Astrocyte of the spinal cord (primary cell): ENCODE results near the gene PXDC1.

Experiments used
- DNase-seq: peaks from one replicate; pipeline ENCODE4 v3.0.0; 2011; ENCODE audit warnings: low read depth, low spot score
- H3K4me3 ChIP-seq: 2 replicates; pipeline ENCODE4 v1.5.1; 2011; ENCODE audit warnings: low read depth, mild to moderate bottlenecking, low read length, moderate library complexity
- in situ Hi-C: cut with HindIII; loops from 2 replicates; pipeline ENCODE4 v1.10.0; 2017; ENCODE audit warnings: low sequenced_read_pairs
- TF ChIP-seq, protein P1 (sequence below): IDR thresholded peaks from 2 replicates; pipeline ENCODE4 v1.5.1; 2012; ENCODE audit warnings: low read depth, mild to moderate bottlenecking, low read length, inconsistent platforms

Gene PXDC1

DNA sequence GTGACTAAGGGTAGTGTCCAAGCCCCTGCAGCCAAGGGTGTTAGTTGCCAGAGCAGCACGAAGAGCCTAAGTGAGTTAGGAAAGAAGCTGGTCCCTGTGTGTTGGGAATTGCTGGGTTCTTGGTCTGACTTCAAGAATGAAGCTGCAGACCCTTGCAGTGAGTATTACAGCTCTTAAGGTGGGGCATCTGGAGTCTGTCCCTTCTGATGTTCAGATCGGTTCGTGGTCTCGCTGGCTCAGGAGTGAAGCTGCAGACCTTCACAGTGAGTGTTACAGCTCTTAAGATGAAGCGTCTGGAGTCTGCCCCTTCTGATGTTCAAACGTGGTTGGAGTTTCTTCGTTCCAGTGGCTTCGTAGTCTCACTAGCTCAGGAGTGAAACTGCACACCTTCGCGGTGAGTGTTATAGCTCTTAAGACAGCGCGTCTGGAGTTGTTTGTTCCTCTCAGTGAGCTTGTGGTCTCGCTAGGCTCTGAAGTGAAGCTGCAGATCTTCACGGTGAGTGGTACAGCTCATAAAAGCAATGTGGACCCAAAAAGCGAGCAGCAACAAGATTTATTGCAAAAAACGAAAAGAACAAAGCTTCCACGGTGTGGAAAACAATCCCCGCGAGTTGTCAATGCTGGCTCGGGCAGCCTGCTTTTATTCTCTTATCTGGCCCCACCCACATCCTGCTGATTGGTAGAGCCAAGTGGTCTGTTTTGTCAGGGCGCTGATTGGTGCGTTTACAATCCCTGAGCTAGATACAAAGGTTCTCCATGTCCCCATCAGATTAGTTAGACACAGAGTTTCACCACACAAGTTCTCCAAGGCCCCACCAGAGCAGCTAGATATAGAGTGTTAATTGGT lies 31.8 kb downstream of the PXDC1 start:
- TF ChIP-seq, protein P1, sequence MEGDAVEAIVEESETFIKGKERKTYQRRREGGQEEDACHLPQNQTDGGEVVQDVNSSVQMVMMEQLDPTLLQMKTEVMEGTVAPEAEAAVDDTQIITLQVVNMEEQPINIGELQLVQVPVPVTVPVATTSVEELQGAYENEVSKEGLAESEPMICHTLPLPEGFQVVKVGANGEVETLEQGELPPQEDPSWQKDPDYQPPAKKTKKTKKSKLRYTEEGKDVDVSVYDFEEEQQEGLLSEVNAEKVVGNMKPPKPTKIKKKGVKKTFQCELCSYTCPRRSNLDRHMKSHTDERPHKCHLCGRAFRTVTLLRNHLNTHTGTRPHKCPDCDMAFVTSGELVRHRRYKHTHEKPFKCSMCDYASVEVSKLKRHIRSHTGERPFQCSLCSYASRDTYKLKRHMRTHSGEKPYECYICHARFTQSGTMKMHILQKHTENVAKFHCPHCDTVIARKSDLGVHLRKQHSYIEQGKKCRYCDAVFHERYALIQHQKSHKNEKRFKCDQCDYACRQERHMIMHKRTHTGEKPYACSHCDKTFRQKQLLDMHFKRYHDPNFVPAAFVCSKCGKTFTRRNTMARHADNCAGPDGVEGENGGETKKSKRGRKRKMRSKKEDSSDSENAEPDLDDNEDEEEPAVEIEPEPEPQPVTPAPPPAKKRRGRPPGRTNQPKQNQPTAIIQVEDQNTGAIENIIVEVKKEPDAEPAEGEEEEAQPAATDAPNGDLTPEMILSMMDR: no peak
- H3K4me3 ChIP-seq: no peak overlapping the region
- in situ Hi-C loops: loop anchor here (25.0 kb wide), 1 partner anchor 432 kb away; no protein-coding TSS in a partner anchor
- DNase-seq: no peak

DNA sequence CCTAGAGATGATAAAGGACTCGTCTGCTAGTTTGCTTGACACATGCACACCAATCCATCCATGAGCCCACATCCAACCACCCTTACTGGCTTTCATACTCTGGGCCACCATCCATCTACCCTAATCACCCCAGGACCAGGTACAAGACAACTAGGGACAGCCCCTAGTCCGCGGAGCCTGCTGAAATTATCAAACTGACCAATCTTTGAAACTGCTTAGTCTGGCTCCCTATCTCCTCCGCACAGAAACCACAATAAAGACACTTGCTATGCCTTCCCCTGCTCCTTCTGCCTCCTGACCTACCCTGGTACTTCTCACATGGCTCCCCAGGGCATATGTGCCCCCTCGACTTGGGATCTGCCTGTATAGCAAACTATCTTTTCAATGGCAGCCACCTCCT lies 33.1 kb downstream of the PXDC1 start:
- H3K4me3 ChIP-seq: no peak overlapping the region
- DNase-seq: no peak
- in situ Hi-C loops: loop anchor here (25.0 kb wide), 1 partner anchor 431 kb away; no protein-coding TSS in a partner anchor
- TF ChIP-seq, protein P1: no peak

DNA sequence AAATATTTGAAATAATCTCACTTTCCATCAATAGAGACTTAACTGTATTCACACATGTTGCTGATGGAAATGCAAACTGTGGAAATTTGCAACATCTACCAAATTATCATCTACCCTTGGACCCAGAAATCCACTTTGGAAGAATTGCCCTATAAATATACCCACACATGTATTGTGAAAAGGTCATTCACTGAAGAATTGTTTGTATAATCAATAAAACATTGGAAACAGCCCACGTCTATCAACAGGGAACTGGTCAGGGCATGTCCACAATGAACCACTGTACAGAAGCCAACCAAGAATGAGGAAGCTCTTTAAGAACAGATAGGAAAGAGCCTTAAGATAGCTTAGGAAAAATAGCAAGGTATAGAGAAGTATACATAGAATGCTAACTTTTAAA lies 36.2 kb downstream of the PXDC1 start:
- TF ChIP-seq, protein P1: no peak
- no peak for DNase-seq
- no peak overlapping the region for H3K4me3 ChIP-seq
- in situ Hi-C loops: loop anchor here (25.0 kb wide), 1 partner anchor 428 kb away; no protein-coding TSS in a partner anchor

DNA sequence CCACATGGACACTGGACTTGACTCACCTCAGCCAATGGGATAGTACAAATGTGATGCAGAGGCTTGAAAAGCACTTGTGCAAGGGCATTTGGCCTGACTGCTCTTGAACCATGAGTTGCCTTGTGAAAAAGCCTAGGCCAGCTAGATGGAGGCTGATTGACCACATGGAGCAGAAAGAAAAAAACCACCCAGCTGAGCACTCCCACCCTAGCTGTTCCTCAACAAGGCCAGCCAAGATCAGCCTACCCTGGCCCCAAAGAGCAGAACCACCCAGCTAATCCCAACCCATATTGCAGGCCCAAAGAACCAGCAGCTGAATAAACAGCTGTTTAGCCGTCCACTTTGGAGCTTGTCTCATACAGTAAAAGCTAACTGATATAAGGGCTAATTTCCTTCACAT lies 36.7 kb downstream of the PXDC1 start:
- no peak for DNase-seq
- TF ChIP-seq, protein P1: no peak
- H3K4me3 ChIP-seq: no peak overlapping the region
- in situ Hi-C loops: loop anchor here (25.0 kb wide), 1 partner anchor 427 kb away; no protein-coding TSS in a partner anchor

DNA sequence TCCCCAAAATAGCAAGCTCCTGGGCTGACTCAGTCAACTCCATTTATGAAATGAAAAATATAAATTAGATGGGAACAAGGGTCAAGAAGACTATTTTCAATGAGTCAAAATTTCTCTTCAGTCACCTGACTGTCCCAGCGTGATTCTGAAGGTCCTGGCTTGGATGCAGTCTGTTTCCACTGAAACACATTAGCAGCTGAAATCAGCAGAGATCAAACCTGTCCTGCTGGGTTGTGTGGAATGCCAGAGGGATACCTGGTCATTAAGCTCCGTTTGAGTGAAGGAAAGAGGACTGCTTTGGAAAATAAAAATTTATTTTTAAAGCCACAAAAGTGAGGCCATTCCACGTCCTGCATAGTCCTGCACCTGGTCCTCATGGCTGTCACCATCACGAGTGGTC lies 37.4 kb downstream of the PXDC1 start:
- TF ChIP-seq, protein P1: no peak
- in situ Hi-C loops: loop anchor here (25.0 kb wide), 1 partner anchor 427 kb away; no protein-coding TSS in a partner anchor
- DNase-seq: no peak
- no peak overlapping the region for H3K4me3 ChIP-seq

DNA sequence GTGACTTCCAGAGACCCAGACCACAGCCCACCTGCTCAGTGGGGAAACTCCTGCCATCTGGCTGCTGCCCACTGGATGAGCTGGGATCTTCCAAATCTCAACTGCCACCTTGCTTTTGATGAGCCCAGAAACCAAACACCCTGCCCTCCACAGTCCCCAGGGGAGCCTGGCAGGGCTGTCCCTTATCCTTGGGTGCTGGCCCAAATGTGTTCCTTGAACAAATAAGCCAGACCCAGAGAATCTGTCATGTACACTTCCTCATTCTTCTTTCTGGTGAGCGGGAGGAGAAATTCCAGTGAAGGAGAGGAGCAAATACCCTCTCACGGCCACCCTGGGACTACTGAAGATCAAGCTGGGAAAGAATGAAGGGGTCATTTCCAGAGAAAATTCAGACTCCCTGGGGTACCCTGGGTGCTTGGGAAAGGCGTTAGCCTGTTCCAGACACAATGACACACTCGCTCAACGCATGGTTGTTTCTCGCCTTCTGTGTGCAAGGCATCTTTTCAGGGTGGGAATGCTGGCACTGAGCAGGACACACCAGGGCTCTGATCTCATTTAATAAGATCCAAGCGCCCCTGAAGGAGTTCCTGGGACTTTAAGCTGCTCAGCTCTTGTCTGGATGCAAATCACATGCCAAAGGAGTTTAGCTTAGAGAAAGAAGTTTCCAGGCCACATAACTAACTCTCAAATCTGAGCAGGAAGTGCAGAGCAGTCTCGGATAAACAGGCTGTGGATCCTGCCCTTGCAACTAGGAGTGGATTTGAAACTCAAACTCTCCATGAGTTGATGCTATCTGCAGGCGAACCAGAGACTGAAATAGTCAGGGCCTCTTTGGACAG lies 38.5 kb downstream of the PXDC1 start:
- TF ChIP-seq, protein P1: no peak
- in situ Hi-C loops: loop anchor here (25.0 kb wide), 1 partner anchor 426 kb away; no protein-coding TSS in a partner anchor
- no peak for DNase-seq
- H3K4me3 ChIP-seq: no peak overlapping the region
